ENCODE measurements around the gene FXYD1.
"Not testable (repeated sequence)": the region's sequence is repeated elsewhere in the genome, so short reads cannot be mapped to it uniquely, and the experiment has no call there.

The FXYD1 gene

DNA sequence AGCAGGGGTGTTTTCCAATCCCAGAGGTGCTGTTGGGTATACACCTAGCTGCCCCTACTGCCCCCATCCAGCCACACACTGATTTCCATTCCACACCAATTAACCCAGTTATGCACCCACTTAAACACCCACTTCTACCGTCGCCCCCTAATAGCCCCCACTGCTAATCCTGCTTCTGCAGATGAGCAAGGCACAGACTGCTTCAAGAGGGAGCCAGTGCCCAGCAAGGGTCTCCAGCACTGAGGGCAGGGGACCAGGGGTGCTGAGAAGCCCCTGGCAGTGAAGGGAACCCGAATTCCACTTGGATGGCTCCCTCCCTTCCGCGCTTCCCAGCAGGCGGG lies 5.6 kb downstream of the FXYD1 start:
- DNase-seq = no peak

- peak; percentile 88 for DNase-seq
These were observed 6.2 kb downstream of the FXYD1 start for GRCh38 chr19:35144600-35145436.

- no peak for DNase-seq
These were observed 8.3 kb downstream of the FXYD1 start for GRCh38 chr19:35146746-35147459.

- no peak for DNase-seq
These were observed 10.8 kb downstream of the FXYD1 start for GRCh38 chr19:35149463-35149862.

DNA sequence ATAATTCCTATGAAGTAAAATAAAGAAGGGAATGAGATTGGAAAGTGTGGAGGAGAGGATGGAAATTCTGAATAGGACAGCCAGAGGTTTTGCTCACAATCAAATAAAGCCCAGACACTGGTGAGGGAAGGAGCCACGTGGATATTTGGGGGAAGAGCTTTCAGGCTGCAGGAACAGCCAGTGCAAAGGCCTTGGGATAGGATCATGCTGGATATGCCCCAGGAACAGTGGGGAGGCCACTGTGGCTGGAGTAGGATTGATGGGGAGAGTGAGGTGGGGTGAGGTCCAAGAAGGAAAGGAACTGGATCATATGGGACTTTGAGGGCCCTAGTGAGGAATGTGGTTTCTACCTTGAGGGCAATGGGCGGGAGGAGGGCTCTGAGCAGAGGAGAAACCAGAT lies 11.8 kb downstream of the FXYD1 start:
- no peak for DNase-seq

DNA sequence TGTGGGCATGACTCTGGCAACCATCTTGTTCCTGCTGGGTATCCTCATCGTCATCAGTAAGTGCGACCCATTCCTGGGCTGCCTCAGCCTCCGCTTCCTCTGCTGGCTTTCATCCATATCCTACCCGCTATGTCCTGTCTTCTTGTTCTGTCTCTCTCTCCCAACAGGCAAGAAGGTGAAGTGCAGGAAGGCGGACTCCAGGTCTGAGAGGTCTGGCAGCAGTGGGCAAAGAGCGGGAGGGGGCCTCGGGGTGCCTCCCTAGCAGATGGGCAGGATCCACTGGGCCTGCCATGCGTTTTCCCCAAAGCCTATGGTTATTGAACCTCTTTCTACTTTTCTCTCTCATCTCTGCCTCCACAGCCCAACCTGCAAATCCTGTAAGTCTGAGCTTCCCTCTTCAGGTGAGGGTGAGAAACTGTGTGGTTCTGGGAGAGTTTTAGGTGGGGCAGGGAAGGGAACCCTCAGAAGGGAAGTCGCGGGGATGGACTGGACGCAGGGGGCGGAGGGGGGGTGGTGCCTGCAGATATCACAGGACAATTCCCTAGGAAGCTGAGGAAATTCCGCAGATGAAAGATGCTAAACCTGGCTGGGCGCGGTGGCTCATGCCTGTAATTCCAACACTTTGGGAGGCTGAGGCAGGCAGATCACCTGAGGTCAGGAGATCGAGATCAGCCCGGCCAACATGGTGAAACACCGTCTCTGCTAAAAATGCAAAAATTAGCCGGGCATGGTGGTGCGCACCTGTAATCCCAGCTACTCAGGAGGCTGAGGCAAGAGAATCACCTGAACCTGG lies 12.8 kb downstream of the FXYD1 start:
- DNase-seq = no peak

GRCh38 chr19:35153129-35153522 lies 14.5 kb downstream of the FXYD1 start:
- DNase-seq = not testable (repeated sequence)

GRCh38 chr19:35153701-35154524 lies 15.3 kb downstream of the FXYD1 start:
- peak; percentile 77 for DNase-seq

- peak; percentile 92 for DNase-seq
These were observed 16.1 kb downstream of the FXYD1 start, which contains the start of gene FXYD5 for GRCh38 chr19:35154525-35155406. FXYD5 (plus strand) TSS chr19:35154735; CDS start chr19:35155551, 816 bp downstream.

- DNase-seq = no peak
These were observed 16.8 kb downstream of the FXYD1 start for GRCh38 chr19:35155441-35155840.

- no peak for DNase-seq
These were observed 17.5 kb downstream of the FXYD1 start for GRCh38 chr19:35155981-35156672.

GRCh38 chr19:35156673-35157014 lies 18.0 kb downstream of the FXYD1 start:
- no peak for DNase-seq

GRCh38 chr19:35157431-35157830 lies 18.8 kb downstream of the FXYD1 start:
- no peak for DNase-seq

DNA sequence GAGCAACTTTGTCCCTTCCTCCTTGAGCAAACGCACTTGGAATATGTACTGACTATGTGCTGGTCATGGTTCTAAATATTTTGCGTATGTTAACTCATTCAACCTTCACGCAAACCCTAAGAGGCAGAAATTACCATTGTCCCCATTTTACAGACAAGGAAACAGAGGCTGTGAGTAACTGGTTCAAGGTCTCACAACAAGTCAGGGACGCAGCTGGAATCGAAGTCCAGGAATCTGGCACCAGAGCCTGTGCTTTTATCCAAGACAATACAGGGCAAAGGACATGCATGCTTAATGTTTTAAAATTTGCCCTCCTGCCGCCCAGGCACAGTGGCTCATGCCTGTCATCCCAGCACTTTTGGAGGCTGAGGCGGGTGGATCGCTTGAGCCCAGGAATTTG lies 21.0 kb downstream of the FXYD1 start:
- no peak for DNase-seq

DNA sequence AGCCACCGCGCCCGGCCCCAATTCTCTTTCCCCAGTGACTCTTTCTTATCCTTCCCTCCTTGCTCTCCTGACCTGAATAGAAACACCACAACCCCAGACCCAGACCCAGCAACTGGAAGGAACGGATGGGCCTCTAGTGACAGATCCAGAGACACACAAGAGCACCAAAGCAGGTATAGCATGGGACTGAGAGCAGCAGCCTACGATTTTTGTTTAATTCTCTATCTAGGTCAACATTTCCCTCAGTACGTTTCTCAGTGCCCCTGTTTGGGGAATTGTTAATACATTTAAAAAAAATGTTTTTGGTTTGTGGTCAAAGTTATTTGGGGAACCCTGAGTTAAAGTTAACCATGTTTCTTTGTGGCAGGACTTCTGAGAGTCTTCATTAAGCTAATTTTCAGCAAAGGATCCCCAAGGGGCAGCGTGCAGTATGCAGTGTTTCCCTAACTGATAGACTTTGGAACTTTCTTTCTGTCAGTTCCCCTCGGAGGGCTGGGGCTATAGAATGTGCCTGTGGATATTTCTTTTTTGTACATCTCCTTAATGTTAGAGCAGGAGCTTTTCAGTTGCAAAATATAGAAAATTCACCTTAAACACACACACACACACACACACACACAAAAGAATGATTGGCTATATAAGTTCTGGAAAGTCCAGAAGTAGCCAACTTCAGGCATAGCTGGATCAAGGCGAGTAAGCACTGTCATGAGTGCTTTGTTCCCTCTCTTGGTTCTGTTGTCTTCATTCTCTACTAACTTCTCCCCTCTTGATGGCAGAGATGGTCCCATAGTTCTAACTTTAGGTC lies 22.2 kb downstream of the FXYD1 start:
- DNase-seq = no peak

DNA sequence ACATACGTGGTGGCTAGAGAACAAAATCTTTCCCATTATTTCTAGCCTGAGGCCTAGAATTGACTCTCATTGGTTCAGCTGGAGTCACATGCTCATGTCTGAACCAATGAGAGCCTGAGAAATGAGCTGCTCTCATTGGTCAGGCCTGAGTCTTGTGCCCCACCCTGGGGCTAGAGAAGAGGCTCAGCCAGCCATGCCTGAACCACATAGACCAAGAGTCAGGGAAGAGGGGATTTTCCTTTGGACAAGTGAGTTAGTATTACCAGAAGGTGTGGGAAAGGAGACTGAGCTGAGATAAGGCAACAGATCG lies 22.8 kb downstream of the FXYD1 start:
- DNase-seq = no peak

GRCh38 chr19:35162471-35163326 lies 24.1 kb downstream of the FXYD1 start:
- DNase-seq = peak; percentile 97

DNA sequence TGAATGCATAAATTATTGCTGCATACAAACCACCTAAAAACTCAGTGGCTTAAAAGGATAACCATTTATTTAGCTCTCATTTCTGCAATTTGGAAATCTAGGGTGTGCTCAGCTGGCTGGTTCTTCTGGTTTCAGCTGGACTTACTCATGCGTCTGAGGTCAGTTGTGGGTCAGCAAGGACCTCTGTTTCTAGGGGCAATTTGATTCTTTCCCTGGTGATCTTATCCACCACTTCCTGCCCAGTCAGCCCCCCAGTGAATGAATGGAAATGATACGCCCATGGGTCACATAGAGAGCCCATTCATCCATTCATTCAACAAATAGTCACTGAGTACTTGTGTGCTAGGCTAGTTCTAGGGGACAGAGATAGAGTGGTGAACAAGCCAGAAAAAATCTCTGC lies 25.8 kb downstream of the FXYD1 start:
- no peak for DNase-seq
